ENCODE data around the gene GPR37L1.
"Not testable (repeated sequence)": the region's sequence is repeated elsewhere in the genome, so short reads cannot be mapped to it uniquely, and the experiment has no call there.

Gene GPR37L1

GRCh38 chr1:202133989-202134388 is 11.3 kb downstream of the GPR37L1 start:
- no peak for DNase-seq

GRCh38 chr1:202134645-202135172 is 12.0 kb downstream of the GPR37L1 start:
- no peak for DNase-seq

DNA sequence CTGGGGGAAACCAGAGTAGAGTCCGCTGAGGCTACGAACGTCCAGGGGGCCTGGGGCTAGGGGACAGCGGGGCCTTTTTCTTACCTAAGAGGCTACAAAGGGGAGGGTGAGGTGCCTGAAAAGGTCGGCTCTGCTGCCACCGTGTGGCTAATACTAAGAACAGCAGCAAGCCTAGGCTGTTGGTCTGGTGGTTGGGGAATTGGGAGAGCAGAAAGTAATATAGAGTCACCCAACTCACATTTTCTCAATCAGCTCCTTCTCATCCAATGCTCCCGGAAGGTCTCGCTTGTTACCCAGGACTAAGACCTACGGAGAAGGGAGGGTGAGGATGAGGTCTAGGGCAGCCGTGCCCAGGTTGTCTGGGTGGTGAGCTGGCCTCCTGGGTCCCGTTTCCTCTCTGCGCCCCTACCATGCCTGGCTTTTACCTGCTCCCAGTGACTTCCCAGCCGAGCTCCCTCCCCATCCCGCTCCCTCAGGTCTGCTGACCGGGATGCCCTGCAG is 12.6 kb downstream of the GPR37L1 start:
- peak; percentile 46 to 56 for DNase-seq

DNA sequence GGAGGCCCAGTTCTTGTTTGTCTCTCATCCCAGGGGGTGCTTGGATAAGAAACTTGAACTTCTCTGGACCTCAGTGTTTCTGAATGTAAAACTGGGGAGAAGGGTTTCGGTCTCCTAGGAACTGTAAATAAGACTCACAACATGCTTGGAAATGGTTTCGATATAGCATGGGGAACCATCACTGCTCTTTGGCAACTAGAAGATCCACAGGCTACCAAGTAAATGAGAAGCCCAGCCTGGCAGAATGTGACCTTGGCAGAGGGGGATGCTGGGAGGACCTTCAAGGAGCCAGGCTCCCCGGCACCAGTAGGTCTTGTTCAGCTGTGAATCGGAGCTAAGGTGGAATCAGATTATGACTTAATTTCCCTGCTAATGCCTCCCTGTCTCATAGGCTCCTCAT is 18.1 kb downstream of the GPR37L1 start:
- DNase-seq, result no peak

DNA sequence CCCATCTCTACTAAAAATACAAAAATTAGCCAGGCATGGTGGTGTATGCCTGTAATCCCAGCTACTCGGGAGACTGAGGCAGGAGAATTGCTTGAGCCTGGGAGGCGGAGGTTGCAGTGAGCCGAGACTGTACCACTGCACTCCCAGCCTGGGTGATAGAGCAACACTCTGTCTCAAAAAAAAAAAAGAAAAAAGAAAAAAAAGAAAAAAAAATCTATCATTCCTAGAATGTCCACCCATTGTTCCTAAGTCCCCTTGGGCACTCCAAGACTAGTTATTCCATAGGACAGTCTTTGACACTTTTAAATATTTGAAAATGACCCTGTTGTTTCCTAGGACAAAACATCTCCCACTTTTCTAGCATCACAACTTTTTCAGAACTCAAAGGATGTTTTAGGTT is 18.8 kb downstream of the GPR37L1 start:
- not testable (repeated sequence) for DNase-seq

DNA sequence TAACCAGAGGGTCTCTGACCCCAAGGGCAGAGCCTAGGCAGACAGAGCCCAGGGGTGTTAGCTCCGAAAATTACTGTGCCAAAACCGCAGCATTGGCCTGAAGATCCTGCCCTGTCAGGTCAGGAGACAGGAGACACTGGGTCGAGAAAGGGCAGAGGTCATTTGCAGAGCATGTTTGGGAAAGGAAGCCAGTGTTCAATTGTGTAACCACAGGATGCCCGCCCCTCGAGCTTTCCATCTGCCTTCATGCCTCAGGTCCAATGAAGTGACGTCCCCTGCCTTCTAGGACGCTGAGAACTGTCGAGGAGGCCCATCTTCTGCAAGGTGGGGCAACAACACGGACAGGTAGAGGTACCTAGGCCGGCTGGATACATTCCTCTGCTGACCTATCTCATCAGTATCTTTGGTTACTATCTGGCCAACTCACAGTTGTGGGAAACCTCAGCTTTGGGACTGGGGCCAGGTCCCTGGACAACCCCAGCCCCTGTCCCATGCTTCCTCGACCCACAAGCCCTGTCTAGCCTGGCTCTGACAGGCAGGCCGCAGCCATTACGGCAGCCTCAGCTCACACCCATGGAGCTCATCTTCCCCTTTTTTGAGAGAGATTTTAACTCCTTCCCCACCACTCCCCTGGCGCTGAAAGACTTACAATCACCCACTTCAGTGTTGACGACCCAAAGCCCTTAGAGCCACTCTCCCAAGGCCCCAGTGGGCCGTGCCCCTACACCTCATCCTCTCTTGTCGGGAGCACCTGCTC is 20.5 kb downstream of the GPR37L1 start:
- peak; percentile 60 to 61 for DNase-seq

DNA sequence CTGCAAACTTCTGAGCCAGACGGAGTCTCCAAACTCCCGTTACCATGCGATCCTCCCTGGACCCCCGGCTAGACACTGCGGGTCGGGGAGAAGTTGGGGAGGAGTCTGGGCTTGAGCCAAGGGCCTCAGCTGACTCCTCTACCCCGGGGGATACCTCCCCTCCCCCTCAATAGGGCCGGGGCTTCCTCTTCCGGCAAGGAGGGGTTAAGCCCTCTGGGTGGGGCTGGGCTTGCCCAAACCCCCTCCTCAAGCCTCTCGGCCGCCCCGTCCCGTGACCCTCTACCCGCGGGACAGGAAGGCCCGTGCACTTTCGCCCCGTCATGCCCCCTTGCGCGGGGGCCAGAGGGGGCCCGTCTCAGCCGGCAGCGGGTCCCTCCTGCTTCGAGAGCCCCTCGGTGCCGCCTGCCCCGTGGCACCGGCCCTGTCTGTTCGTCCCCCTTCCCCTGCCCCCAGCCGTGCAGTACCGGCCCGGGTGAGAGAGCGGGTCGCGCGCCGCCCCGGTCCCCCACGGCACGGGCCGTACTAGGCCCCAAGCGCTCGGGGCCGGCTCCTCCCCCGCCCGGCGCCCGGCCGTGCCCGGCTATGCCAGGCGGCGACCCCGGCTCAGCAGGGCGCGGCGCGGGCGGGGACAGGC is 21.2 kb downstream of the GPR37L1 start:
- no peak for DNase-seq

DNA sequence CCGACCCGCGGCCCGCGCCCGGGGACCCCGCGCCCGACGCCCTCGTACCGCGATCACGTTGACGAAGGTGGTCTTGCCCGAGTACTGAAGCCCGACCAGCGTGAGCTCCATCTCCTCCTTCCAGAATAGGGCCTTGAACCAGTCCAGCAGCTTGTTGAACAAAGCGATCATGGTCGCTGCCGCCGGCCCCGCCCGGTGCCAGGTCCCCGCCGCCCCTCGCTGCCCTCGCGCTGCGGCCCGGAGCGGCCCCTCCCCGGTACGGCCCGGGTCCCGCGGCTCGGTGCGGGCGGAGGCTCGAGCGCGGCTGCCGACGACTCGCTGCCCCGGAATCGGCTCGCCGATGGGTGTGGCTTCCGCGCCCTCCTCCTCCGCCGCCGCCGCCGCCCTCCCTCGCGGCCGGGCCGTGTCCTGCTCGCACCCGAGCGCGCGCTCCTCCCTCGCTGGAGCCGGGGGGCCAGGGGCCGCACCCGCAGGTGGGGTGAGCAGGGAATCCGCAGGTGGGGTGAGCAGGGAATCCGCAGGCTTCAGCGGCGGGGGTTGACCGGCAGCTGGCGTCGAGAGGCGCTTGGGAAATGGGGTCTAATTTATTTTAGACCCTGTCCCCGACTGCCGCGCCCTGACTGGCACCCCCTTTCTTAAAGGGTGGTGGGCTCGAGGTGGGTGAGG is 21.8 kb downstream of the GPR37L1 start, which contains the start of gene ARL8A:
ARL8A (minus strand) TSS at position 336 of the 666 bp plus-strand sequence; CDS start at position 171, 165 bp downstream.
- DNase-seq, result peak in 1 of 2 experiments; percentile 16

DNA sequence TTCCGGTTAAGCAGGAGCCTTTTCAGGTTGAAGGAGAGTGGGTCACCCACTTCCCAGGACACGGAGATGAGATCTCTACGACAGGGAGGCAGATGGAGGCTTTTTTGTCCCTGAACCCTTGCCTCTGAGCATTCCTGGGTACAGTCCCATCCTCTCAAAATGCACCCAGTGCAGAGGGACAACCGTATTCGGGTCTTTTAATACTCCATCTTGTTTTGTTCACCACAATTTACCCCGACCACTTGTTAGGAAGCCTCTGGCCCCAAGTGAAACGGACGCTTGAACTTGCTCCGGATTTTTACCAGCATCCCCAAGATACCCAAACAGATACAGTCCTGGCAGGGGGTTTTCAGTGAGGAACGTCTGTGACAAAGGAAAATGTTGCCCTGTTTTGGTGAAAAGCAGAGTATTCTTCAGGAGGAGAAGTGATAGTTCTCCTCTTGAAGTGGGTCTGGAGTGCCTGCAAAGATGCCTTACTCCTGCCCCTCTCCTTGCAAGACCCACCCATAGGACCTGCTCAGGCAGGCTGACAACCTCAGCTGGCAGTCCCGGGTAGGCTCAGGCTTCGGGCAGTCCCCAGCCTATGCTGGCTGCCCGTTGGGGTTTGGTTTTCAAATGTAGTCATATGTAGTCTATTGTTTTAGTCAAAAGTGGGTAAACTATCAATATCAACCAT is 22.5 kb downstream of the GPR37L1 start:
- DNase-seq, result no peak

GRCh38 chr1:202145744-202146140 is 23.0 kb downstream of the GPR37L1 start:
- not testable (repeated sequence) for DNase-seq

DNA sequence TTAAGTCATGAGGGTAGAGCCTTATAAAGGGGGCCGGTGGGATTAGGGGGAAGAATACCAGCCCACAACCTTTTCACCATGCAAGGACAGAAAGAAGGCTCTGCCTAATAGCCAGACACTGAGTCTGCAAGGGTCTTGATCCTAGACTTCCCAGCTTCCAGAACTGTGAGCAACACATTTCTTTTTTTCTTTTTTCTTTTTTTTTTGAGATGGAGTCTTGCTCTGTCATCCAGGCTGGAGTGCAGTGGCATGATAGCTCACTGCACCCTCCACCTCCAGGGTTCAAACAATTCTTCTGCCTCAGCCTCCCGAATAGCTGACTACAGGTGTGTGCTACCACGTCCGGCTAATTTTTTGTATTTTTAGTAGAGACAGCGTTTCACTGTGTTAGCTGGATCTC is 23.6 kb downstream of the GPR37L1 start:
- DNase-seq, result no peak

DNA sequence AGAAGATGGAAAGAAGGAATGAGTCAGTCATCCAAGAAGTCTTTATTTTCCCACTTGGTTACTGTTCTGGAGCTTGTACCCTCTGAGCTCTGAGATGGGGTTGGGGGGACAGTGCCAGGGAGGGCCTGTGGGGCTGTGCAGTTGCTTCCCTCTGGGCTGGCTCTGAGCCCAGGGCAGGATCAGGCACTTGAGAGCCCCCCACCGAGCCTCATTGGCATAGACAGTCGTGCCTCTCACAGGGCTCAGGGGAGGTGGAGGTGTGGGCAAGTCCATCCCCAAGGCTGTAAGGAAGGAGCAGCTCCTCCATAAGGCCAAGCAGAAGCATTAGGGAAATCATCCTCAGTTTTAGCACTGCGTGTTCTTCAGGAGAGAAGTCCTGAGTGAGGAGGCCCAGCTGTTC is 24.3 kb downstream of the GPR37L1 start:
- DNase-seq, result no peak

DNA sequence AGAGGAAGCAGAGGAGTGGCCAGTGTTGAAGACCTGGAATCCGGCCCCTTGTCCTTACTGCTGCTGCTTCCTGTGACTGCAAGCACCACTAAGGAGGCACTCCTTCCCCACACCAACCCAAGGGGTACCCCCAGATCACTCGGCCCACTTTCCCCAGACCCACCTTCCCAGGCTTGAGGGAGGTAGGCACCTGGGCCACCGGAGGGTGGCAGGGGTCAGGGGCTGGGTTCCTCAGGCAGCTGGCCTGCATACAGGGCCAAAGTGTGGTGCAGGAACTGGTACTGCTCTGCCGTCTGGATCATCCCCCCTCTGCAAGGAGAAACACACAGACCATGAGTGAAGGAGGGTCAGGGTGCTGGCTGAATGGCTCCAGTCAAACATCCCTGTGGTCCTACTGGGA is 25.7 kb downstream of the GPR37L1 start:
- DNase-seq, result no peak

DNA sequence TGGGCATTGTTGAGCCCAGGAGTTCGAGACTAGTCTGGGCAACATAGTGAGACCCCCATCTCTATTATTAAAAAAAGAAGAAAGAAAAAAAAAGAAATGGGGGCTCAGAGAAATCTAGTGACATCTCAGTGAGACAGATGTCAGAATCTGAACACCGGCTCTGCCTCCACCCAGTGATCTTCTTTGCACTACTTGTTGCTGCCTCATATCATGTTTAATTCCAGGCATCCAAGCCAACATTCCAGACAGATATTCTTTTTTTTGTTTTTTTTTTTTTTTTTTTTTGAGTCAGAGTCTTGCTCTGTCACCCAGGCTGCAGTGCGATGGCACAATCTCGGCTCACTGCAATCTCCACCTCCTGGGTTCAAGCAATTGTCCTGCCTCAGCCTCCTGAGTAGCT is 26.8 kb downstream of the GPR37L1 start:
- DNase-seq, result no peak

- DNase-seq, result no peak
These were observed 27.5 kb downstream of the GPR37L1 start for GRCh38 chr1:202150187-202150586.

GRCh38 chr1:202150602-202151001 is 27.9 kb downstream of the GPR37L1 start:
- no peak for DNase-seq

GRCh38 chr1:202151045-202151444 is 28.3 kb downstream of the GPR37L1 start:
- DNase-seq, result no peak

DNA sequence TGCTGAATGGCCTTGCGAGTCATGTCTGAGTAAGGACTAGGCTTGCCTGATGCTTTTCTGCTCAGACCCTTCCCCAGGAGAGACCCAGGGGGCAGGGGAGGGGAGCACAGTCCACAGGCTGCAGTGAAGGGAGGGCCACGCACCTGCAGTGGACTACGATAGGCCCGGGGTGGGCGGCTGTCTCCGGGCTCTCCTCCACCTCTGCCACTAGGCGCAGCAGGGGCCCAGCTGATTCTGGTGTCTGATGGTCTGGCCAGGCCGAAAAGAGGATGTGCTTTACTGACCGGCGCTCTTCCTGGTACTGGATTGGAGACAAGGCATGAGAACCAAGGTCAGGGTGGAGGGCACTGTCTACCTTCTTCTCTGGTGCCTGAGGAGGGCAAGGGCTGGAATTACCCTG is 29.7 kb downstream of the GPR37L1 start:
- no peak for DNase-seq

DNA sequence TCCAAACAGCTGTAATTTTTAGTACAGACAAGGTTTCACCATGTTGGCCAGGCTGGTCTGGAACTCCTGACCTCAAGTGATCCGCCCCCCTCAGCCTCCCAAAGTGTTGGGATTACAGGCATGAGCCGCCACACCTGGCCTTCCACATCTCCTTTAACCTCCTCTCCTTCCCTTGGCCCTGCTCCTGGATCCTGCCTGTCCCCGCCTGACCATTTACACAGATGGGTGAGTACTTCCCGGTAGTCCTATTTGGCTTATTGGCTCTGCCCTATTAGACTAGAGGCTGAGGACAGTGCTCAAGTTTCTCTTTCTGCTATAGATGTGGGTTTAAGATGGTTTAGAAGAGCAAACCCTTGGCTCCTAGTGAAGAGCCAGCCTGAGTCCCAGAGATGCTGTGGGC is 30.6 kb downstream of the GPR37L1 start:
- no peak for DNase-seq

DNA sequence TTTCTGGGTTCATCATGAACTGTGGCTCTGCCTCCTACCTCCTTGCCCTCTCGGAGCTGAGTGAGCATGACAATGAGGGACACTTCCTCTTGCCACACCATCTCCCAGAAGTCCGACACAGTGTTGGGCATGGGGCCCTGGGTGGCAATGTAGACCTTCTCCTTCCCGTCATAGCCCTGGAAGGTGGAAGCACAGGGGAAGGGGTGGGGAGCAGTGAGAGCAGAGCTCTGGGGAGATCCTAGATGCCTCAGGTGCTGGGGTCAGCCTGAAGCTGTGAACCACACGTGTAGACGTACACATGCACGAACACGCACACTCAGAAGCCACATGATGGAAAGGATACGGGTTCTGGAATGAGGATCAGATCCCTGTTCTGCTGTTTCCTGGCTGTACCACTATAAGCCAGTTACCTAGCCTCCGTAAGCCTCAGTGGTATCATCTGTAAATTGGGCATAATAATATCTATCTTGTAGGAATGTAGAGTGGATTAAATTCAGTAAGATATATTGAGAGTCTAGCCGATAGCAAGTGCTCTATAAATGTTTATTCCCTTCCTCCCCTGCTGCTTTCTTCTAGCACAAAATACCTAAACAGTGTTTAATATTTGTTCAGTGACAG is 31.5 kb downstream of the GPR37L1 start:
- DNase-seq, result no peak

DNA sequence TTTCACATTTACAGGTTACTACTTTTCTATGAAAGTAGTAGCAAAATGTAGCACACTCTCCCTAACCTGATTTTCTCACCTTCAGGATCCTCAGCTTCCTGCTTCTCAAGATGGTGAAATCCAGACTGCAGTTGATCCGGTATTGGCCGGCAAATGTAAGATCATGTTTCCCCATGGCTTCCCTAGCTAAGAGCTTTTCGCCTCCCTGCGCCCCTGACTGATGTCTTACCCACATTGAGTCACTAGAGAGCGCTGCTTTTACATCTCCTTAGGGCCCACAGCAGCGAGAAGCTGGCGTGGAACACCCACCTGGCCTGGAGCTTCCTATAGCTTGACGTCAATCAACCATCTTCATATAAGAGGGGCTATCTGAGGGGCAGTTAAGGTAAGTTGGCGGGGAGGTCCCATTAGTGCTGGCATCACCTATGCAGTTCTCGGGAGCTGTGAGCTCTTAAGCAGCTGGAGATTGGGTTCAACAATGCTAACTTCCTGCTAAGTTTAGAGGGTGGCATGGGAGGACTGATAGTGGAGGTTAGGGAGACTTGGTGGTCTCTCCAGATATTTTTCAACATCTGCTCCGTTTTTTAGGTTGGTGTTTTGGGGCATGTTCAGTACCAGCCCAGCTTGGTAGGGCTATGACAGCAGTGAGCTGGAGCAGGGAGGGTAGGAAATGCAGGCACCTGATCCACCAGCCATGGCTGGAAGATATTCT is 32.2 kb downstream of the GPR37L1 start:
- DNase-seq, result peak; percentile 23 to 45

All from AML-193 (cell line).